Kidney epithelial cell (primary cell): ENCODE data around the gene ATP6V0D1. TPM values are rescaled to one million over a fixed set of nuclear protein-coding genes. Genes with fewer than 3 reads are reported as not detected.

Source experiments
- DNase-seq: peaks from one replicate; pipeline ENCODE4 v3.0.0-alpha.2; 2010; ENCODE audit warnings: low read depth
- H3K27me3 ChIP-seq: 2 replicates; pipeline ENCODE4 v1.6.0; 2011; ENCODE audit warnings: low read length; ENCODE audit not compliant: control insufficient read depth, insufficient read depth
- H3K36me3 ChIP-seq: 2 replicates; pipeline ENCODE4 v1.5.1; 2011; ENCODE audit warnings: low read length; ENCODE audit not compliant: control insufficient read depth, insufficient read depth
- H3K4me3 ChIP-seq: 2 replicates; pipeline ENCODE4 v1.5.1; 2011; ENCODE audit warnings: low read depth, mild to moderate bottlenecking, control low read depth, low read length
- total RNA-seq: library from RNA; depleted of rRNA; stranded (reverse); fragments of >200 nt; gene quantifications from 2 replicates; pipeline ENCODE4 v1.2.3, GENCODE V29; 2015
- TF ChIP-seq, protein P1 (sequence below): IDR thresholded peaks from 2 replicates; pipeline ENCODE4 v1.5.1; 2011; ENCODE audit warnings: mild to moderate bottlenecking, moderate library complexity, low read length, control low read depth, inconsistent platforms; ENCODE audit not compliant: insufficient read depth, poor library complexity, severe bottlenecking

Gene ATP6V0D1
- total RNA-seq, 1 donor from 2014 or later, result 157 TPM

DNA sequence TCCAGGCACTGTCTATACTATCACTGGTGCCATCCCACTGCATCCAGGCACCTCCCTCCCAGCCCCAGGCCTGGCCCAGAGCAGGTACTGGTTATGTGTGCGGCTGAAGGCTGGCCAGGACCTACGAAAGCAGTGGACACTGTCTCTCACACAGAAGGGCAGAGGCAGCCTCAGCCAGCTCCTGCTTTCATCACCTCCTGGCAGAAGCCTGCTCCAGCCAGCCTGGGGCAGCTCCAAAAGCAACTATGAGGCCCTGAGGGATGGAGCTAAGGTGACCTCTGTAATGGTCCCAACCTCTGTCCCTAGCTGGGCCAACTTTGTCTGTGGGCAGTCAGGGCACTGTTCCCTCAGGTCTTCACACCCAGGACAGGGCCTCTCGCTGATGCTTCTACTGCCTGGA is 31.2 kb downstream of the ATP6V0D1 start:
- TF ChIP-seq, protein P1, sequence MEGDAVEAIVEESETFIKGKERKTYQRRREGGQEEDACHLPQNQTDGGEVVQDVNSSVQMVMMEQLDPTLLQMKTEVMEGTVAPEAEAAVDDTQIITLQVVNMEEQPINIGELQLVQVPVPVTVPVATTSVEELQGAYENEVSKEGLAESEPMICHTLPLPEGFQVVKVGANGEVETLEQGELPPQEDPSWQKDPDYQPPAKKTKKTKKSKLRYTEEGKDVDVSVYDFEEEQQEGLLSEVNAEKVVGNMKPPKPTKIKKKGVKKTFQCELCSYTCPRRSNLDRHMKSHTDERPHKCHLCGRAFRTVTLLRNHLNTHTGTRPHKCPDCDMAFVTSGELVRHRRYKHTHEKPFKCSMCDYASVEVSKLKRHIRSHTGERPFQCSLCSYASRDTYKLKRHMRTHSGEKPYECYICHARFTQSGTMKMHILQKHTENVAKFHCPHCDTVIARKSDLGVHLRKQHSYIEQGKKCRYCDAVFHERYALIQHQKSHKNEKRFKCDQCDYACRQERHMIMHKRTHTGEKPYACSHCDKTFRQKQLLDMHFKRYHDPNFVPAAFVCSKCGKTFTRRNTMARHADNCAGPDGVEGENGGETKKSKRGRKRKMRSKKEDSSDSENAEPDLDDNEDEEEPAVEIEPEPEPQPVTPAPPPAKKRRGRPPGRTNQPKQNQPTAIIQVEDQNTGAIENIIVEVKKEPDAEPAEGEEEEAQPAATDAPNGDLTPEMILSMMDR, result no peak
- DNase-seq, result no peak
- Histone ChIP-seq H3K36me3 (peaks cover 3% of the 10 kb centered on the region), H3K27me3 (no peaks in the 10 kb centered on the region), H3K4me3 (no peak overlapping the region)

DNA sequence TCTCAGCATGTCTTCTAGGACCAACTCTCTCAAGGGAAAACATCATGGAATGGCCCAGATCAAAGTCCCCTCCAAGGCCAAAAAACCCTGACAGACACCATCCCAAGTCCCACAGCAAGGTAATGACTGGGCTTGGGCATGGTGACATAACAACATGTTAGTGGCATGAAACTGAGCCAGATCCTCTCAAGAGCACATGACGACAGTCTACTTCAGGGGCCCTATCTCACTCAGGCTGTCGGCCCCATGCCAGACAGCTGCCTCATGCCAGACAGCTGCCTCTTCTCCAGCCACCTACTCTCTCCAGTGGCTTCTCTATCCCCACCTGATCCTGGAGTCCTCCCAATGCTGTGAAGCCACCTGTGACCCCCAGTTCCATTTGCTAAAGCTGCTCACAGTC is 31.6 kb downstream of the ATP6V0D1 start:
- peaks cover 3% of the 10 kb centered on the region for H3K36me3 ChIP-seq
- H3K4me3 ChIP-seq, result no peak overlapping the region
- H3K27me3 ChIP-seq, result no peaks in the 10 kb centered on the region
- TF ChIP-seq, protein P1, result no peak
- DNase-seq, result no peak

DNA sequence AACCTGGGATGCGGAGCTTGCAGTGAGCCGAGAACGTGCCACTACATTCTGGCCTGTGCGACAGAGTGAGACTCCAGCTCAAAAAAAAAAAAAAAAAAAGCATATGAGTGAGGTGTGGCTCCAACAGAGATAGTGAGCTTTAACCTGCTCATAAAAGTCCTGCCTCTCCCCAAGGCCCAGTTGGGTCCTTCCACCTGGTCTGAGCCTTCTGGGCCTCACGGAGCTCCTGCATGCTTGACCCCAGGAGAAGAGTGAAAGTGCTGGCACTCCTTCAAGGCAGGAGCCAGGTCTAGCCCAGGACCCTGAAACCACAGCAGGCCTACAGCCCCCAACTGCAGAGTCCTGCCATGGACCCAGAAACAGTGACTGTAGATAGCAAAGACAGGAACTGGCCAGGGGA is 32.4 kb downstream of the ATP6V0D1 start:
- TF ChIP-seq, protein P1, result no peak
- no peak for DNase-seq
- Histone ChIP-seq H3K4me3 (no peak overlapping the region), H3K27me3 (no peaks in the 10 kb centered on the region), H3K36me3 (peaks cover 3% of the 10 kb centered on the region)

DNA sequence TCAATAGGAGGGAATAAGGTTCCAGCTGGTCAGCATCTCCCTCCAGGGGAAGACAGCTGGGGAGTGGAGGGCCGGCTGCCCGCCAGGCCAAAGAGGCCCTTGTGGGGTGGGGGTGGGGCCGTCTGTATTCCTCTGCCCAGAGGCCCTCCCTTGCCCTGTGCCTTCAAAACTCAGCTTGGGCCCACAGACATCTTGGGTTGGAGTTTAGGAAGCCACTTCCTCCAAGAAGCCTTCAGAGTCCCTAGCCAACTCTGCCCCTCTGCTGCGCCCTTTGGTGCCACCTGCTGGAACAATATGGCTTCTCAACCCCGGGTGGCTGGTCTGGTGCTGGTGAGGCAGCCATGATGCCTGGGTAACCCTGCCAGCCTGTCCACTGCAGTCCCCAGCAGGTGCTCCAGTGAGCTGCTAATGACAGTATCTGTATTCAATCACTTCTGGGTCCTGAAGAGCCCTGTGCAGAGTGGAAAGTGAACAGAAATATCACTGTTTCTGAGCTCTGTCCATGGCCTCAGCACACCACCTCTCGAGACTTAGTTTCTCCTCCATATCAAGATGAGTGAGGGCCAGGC is 33.4 kb downstream of the ATP6V0D1 start:
- TF ChIP-seq, protein P1, result peak; percentile 48
- no peaks in the 10 kb centered on the region for H3K36me3 ChIP-seq
- DNase-seq, result no peak
- H3K27me3 ChIP-seq, result no peaks in the 10 kb centered on the region
- H3K4me3 ChIP-seq, result no peak overlapping the region

DNA sequence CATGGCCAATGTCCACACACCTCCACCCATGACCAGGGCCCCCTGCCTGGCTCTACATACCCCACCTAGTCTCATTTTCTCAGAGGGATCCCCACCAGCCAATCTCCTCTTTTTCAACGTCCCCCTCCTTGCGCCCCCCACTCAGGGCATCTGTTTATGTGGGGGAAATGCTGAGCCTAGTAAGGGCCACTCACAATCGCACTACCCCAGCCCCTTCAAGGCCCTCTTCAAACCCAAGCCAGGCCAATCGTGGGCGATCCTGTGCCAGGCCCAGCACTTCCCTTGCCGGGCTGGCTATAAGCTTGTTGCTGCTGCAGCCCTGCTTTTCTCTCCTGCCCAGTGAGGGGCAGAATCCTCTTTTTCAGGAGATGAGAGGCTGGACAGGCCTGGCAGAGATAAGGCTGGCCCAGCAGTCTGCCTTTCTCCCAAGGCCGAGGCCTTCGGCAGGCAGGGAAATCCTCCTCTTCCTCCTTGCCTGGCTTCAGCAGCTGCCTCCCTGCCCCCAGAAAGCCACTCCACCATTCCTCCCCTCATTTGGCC is 33.9 kb downstream of the ATP6V0D1 start:
- TF ChIP-seq, protein P1, result no peak
- no peak for DNase-seq
- Histone ChIP-seq H3K27me3 (no peaks in the 10 kb centered on the region), H3K36me3 (no peaks in the 10 kb centered on the region), H3K4me3 (no peak overlapping the region)
